ENCODE results near the gene PNISR.
"Not testable (repeated sequence)": the region's sequence is repeated elsewhere in the genome, so short reads cannot be mapped to it uniquely, and the experiment has no call there.

The PNISR gene, protein sequence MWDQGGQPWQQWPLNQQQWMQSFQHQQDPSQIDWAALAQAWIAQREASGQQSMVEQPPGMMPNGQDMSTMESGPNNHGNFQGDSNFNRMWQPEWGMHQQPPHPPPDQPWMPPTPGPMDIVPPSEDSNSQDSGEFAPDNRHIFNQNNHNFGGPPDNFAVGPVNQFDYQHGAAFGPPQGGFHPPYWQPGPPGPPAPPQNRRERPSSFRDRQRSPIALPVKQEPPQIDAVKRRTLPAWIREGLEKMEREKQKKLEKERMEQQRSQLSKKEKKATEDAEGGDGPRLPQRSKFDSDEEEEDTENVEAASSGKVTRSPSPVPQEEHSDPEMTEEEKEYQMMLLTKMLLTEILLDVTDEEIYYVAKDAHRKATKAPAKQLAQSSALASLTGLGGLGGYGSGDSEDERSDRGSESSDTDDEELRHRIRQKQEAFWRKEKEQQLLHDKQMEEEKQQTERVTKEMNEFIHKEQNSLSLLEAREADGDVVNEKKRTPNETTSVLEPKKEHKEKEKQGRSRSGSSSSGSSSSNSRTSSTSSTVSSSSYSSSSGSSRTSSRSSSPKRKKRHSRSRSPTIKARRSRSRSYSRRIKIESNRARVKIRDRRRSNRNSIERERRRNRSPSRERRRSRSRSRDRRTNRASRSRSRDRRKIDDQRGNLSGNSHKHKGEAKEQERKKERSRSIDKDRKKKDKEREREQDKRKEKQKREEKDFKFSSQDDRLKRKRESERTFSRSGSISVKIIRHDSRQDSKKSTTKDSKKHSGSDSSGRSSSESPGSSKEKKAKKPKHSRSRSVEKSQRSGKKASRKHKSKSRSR

DNA sequence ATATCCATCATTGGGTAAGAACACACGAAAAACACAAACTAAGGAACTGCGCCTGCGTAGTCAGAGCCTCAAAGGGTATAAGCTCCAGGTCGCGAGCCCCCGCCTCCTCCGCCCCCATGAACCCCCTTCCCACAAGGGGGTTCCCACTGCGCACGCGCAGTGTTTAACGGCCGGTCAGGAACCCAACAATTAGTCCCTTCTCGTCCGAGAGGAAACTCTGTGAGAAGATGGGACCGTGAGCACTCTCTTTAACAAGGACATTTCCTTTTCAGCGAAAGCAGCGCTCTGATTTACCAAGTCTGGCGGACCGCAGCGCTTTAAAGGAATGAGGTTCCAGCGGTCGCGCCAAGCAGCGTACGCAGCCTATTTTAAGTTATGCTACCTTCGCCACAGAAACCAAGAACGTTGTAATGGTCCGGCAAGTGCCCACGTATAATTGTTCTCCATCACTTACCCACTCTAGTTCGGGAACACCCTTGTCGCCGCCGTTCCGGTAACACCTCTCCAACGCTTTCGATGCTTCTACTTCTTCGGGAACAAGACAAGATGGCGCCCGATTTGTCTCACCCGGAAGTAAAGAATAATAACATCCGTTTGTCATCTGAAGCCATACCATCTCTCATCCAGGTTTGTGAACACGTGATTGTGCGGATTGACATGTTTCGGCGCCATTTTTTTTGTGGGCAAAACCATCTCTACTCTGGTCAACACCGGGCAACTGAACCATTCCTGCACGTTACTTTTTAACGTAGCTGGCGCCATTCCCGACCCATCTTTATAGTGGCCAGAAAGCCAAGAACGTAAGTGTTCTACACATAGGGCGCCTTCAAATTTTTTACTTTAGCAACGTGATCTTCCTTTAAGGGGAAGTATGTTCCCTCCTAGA lies at the start of gene PNISR:
Gene PNISR (minus strand): TSS at position 548 of the 886 bp plus-strand sequence. CDS start 10,649 bp downstream, outside the sequence.
- peak; percentile 87 for DNase-seq

DNA sequence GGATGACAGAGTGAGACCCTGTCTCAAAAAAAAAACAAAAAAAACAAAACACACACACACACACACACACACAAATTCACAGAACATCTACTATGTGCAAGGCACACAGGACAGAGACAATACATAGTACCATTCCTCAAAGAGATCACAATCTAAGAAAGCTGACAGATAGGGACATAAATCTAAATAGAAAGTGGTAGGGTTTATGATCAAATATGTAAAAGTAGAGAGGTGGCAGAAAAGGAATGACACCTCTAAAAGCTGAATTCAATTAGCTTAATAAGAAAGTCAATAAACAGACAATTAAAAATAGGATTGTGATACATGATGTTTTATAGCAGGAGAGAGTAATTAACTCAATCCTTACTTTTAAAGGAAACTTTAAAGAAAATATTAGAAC lies 48.6 kb upstream of the PNISR start:
- DNase-seq = no peak

DNA sequence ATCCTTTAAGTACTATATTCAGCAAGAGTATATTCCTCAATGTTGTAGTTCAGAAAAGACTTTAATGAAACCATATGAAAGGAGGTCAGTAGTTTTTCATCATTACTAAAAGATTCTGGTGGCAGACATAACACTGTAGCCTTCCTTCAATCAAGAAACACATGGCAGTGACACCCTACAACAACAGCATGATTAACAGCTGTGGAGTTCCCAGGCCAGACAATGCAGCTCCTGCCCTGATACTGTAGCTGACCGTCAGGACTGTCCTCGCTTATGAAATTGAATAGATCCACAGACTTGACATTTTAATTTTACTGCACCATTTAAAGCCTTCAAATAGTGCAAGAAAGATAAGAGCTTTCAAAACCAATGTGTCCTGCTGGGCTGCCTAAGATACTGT lies 46.5 kb upstream of the PNISR start:
- DNase-seq = no peak

DNA sequence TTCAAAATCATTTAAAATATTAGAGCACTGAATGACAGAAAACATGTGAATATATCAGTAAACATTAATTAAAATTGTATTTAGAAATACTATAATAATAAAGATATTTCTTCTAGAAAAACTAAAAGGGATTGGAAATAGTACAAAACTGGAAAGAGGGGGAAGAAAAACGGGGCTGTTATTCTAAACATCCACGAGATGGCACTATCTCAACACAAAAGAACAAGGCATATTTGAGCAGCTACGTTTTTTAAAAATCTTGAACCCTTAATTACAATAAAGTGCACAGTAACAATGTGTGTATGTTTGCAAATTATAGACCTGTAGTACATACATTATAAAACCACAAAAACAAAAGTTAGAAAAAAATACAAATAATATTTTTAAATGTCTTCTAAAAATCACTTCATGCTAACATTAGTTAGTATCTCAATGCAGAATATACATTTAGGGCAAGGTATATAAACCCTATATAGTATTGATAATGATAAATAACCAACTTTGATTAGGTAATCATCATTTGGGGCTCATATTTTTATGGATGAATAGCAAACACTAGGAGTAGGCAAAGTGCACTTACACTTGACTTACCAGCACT lies 42.5 kb upstream of the PNISR start:
- DNase-seq = no peak

DNA sequence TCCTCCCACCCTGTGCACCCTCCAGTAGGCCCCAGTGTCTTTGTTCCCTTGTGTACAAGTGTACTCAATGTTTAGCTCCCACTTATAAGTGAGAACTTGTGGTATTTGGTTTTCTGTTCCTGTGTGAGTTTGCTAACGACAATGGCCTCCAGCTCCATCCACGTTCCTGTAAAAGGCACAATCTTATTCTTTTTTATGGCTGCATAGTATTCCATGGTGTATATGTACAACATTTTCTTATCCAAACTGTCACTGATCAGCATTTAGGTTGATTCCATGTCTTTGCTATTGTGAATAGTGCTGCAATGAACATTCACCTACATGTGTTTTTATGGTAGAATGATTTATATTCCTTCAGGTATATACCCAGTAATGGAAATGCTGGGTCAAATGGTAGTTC lies 34.0 kb upstream of the PNISR start:
- not testable (repeated sequence) for DNase-seq

DNA sequence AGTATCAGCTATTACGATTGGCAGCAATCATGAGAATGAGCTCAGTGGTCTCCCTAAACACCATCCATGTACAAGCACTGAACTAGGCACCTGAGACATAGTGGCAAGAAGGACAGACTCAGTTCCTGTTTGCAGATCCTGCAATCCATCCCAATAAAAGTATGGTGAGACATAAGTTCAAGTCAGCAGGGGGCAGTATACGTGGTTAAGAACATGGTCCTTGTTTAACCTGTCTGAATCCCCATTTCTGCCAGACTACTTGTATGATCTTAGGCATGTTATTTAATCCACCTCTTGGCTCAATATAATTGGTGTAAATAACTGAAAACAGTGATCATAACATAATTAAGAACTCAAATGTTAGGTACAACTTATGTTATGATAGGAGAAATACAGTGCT lies 33.2 kb upstream of the PNISR start:
- DNase-seq = no peak

DNA sequence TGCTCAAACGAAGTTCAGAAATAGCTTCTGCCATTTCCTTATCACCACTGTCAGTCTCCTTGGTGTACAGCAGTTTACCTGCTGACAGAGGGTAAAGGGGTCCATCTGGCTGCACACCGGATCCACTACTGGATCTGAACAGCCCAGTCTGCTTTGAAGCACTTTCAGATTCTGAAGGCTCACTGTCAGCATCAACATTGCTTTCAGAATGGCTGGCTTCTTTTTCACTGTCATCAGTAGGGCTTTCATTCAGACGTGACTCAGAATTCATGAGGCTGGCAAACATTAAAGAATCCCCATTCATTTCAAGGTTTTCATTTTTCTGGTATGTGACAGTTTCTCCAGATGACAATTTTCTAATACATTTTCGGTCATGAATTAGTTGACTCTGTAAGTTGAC lies 21.0 kb upstream of the PNISR start:
- DNase-seq = no peak

DNA sequence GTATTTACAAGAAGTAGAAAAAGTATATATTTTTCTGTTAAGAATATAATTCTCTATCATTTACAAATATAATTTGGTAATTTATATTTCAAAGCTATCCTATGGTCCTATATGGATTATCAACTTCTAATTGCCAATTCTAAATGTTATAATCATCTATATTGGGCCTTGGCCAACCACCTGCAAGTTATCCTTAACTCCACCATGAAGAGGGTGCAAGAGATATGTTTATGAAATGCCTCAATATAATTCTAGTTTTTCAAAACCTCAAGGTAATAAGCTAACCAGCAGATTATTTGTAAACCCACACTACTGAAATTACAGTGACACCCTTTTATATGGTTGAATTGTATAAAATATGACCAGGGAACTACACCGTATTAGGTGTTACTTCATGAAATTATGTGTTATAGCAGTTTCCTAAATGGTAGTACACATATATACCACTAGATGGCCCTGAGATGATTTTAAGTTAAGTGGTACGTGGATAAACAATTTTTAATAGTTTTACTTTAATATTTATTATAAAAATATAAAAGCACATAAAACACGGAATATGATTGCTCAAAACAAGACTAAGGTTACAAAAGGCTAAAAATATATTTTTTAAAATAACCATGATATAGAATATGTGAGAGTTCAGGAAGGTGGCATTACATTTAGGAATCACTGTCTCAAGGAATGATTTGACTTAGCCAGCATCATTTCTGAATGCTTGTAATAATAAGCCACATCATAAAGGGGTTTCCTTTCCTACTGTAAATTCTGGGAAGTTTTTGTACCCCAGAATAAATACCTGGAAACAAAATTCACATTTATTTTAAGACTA lies 9.8 kb upstream of the PNISR start:
- no peak for DNase-seq

DNA sequence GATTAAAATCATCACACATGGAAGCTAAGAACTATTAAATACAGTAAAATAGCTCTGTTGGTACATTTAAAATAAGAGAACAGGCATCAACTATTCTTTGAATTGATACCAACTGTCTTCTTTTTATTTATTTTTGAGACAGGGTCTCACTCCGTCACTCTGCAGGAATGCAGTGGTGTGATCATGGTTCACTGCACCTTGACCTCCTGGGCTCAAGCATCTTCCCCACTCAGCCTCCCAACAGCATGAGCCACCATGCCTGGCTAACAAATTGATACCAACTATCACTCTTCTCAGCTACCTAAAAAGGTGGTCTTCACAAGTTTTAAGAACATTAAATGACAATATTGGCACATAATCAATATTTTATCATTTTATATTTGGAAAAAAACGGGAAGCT lies 7.8 kb upstream of the PNISR start:
- DNase-seq = no peak

DNA sequence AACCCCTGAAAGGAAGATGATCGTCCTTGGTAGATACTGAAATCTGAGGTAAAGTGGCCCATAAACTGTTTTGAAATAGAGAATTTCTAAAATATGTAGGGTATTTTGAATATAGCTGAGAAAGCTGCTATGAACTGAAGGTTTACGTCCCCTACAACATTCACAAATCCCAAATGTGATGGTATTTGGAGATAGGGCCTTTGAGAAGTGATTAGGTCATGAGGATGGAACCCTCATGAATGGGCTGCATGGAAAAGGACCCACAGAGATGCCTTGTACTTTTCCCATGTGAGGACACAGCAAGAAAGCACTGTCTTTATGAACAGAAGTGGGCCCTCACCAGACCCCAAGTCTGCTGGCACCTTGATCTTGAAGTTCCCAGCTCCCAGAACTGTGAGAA lies 6.8 kb upstream of the PNISR start:
- no peak for DNase-seq

DNA sequence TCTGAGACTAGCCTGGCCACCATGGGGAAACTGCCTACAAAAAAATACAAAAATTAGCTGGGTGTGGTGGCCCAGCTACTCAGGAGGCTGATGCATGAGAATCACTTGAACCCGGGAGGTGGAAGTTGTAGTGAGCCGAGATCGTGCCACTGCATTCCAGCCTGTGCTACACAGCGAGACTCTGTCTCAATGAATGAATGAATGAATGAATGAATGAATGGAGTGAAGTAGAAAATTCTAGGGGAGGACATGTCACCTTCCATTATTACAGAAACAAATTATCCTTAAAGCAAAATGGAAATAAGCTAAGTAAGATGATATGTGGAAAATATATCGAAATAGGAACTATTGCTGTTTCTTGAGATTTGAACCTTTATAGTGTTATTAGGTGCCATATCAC lies 2.9 kb upstream of the PNISR start:
- no peak for DNase-seq

DNA sequence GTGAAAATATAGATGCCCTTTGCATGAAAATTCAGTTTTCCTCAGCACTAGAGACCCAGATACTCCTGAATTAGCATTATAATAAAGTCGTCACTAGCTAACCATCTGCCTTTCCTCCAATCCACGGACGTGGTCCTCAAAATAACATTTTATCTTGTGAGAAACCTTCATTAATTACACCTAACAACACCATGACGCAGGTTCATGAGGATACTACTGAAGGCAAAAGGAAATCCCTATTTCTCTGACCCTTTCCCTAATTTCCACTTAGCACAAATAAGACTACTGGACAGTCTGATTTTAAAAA lies 1.3 kb upstream of the PNISR start:
- DNase-seq = no peak

DNA sequence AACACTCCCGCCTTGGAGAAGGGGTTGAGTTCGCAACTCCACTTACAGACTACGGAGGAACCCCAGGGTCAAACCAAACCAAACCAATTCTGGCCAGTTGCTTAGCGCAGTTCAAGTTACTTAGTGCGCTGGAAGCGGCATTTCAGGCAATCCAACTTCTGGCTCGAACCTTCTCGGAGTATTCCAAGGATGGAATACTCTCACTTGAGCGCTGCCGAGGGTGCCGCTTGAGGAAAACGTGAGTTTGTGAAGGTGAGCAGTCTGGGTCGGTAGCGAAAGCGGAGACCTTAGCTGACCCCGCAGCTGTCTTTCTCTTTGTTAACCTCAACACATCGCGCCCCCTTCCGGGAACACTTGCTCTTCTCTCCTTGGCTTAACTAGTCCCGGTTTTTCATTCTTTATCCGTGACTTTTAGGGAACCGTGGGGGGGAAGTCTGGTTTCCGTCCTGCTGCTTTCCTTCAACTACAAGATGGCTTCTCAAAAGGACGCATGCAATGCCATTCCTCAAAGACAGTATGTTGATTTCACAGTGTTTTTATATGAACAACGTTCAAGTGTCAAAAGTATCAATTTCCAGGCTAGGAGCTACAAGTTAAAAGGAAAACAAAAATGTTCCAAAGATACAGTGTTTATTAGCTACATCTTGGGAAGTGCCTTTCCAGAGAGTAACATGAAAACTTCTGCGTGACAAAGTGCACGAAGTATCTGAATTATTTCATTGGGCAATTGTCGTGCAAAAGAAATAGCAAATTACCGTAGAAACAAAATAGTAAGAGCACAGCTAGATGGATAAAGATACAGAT lies 741 bp upstream of the PNISR start:
- peak; percentile 59 for DNase-seq

DNA sequence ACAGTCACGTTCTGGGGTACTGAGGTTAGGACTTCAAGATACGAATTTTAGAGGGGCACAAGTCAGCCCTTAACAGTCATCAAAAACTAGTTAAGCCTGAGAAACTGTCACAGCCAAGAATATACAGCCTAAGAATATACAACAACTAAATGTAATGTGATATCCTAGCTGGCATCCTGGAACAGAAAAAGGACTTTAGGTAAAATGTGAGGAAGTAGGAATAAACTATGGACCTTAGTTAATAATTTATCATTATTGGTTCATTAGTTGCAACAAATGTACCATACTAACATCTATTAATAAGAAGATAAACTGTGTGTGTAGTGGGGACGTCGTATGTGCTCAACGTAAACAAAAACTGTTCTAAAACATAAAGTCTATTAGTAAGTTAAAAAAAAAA lies 1.1 kb downstream of the PNISR start:
- DNase-seq = no peak

DNA sequence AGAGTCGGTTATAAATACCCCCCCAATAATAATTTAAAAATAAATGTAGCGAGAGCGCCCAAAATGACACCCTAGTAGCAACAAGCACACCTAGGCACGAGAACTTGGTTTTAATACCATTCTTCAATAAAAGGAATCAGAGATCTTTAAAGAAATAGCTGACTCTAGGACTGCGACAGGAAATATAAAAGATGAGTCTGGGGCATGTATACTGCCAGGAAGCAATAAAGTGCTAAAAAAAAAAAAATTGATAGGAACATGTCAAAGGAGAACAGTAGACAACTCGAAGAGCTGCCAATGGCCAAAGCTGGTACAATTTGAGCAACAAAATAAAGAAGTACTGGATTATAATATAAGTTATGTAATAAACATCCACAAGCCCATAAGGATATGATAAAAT lies 2.2 kb downstream of the PNISR start:
- DNase-seq = no peak

DNA sequence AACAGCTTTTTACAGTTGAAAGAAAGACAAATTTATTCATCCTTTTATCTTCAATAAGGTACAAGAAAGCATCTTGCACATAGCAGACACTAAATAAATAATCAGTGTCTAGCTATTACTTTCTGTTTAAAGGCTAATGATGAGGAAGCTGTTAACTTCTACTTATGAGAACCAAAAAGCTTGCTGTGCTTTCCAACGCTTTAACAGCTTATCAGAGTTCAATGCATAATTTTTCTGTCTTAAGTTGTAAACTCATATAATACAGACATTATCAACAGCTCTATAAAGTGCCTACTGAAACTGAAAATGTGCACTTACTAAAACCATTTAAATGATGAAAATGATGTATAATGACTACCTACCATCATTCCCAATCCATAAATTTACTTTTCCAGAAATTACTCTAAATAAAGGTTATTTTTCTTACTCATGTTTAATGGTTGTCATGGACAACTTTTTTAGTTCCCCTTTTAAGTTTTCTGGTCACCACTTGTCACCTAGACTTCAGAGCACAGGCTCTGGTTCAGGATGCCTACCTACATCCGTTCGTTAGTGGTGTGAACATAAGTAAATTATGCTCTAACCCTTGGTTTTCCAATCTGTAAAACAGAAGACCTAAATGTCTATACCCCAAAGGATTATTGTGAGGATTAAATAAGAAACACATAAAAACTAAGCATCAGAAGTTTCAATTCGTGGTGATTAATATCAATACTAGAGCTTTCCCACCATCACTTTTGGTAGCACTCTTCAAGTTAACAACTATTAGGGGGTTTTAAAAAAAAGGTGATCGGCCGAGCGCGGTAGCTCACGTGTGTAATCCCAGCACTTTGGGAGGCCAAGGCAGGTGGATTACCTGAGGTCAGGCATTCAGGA lies 8.0 kb downstream of the PNISR start:
- DNase-seq = no peak

DNA sequence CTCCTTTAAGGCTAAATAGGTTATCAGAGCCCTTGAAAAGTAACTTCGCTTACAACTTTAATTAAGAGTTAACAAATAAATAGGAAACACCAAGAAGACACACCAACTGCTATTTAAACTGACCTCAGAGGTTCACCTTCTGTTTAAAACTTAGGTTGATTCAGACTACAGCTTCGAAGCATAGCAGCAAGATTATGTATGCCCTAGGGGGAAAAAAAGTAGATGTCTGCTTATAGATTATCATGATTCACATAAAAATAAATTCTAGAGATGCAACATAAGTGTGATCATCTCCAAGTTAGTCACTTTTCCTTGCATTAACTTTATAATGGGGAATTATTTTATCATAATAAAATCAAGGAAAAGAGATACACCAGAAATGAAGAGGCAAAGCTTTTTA lies 8.9 kb downstream of the PNISR start:
- DNase-seq = no peak

DNA sequence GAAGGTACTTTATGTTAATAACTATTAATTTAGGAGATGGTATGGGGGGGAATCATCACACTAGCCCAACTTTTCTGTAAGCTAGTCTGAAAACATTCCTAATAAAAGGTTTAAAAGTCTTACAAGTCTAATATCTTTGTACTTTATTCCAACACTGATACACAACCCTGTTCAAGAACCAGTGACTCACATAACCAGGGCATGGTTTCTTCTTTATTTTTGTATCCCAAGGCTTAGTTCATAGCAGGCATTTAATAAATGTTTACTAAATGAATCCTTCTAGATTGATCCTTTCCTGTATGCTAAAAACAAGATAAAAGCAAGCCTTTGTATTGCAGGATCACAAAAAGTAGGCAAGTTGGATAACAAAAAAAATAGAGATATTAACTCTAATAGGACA lies 9.7 kb downstream of the PNISR start:
- DNase-seq = no peak

DNA sequence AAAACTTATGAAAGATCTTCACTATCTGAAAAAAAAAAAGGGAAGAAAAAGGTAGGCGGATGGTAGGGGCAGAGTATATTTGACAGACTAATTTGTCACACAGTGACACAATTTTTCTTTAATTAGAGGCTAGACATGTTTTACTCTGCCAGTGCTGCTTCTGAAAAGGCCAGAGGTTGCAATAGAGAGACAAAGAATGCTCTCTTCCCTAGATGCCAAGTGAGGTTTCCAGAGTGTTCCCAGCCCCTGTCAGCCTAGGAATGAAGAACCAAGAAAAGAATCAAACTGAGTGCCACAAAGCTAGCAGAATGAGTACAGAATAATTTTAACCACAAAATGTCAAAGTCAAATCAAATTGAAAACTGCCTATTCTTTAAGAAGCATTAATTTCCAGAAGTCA lies 13.0 kb downstream of the PNISR start:
- DNase-seq = no peak

DNA sequence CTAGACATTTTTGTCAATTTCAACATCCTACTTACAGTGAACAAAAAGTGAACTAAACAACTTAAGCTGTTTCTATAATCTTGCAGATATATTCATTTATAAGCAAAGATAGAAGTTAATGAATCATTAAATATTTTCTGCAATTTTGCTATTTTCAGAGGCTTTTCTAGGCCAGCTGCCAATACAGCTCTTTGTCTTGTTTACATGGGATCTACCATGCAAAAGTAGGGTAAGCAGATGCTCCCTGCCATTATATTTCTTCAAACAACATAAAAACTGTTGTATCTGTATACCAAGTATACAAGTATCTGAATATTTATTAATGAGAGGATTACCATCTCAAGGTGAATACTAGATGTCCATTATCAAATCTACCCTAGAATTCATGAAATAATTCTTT lies 15.4 kb downstream of the PNISR start:
- no peak for DNase-seq

All from stimulated activated CD4-positive, alpha-beta T cell treated with anti-CD3 and anti-CD28 coated beads, Interleukin-1b, Interleukin-23, amount 100 ng/mL, for 48 hours (primary cell).